ENCODE results near the gene LRRN1.

LRRN1 gene

GRCh38 chr3:3893590-3893989, 94.4 kb downstream of the LRRN1 start:
- H3K9me3 ChIP-seq (ENCODE audit: insufficient read depth, low read depth, low read length), result no peaks in the 10 kb centered on the region; the same call in 1 of the 2 replicates
- no peak overlapping the region for H3K4me2 ChIP-seq (ENCODE audit: low read depth, low read length, poor library complexity, severe bottlenecking)
- H4K20me1 ChIP-seq (ENCODE audit: insufficient read depth, low read length, poor library complexity, severe bottlenecking), result no peaks in the 10 kb centered on the region
- H3K36me3 ChIP-seq (ENCODE audit: insufficient read depth, low read length), result no peaks in the 10 kb centered on the region
- no peaks in the 10 kb centered on the region for H3K9me2 ChIP-seq (replicated peaks; ENCODE audit: low read depth, low read length)
- no peaks in the 10 kb centered on the region for H3F3A ChIP-seq (ENCODE audit: low read depth)
- no peaks in the 10 kb centered on the region for H3K4me1 ChIP-seq (ENCODE audit: insufficient read depth, low read length, poor library complexity, severe bottlenecking)
- no peaks in the 10 kb centered on the region for H3K79me2 ChIP-seq (ENCODE audit: insufficient read depth, low read length)
- no peak overlapping the region for H3K4me3 ChIP-seq (ENCODE audit: low read length, poor library complexity, severe bottlenecking)
- H3K9ac ChIP-seq (ENCODE audit: low read depth, low read length, poor library complexity, severe bottlenecking), result no peak overlapping the region
- TF ChIP-seq, protein P1, sequence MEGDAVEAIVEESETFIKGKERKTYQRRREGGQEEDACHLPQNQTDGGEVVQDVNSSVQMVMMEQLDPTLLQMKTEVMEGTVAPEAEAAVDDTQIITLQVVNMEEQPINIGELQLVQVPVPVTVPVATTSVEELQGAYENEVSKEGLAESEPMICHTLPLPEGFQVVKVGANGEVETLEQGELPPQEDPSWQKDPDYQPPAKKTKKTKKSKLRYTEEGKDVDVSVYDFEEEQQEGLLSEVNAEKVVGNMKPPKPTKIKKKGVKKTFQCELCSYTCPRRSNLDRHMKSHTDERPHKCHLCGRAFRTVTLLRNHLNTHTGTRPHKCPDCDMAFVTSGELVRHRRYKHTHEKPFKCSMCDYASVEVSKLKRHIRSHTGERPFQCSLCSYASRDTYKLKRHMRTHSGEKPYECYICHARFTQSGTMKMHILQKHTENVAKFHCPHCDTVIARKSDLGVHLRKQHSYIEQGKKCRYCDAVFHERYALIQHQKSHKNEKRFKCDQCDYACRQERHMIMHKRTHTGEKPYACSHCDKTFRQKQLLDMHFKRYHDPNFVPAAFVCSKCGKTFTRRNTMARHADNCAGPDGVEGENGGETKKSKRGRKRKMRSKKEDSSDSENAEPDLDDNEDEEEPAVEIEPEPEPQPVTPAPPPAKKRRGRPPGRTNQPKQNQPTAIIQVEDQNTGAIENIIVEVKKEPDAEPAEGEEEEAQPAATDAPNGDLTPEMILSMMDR (conservative IDR thresholded peaks at IDR 0.05; ENCODE audit: low read length), result no peak
- no peak for TF ChIP-seq EZH2phosphoT487 (IDR thresholded peaks at IDR 0.05; ENCODE audit: borderline replicate concordance)
- no peaks in the 10 kb centered on the region for H3K27me3 ChIP-seq (ENCODE audit: insufficient read depth, low read length, poor library complexity, severe bottlenecking)
- no peak overlapping the region for H2AFZ ChIP-seq (ENCODE audit: low read length)

Data from Loucy (cell line).